Gastroesophageal sphincter (tissue), 4 donors: ENCODE results near the gene PRELID1. TPM values are rescaled to one million over a fixed set of nuclear protein-coding genes. Genes with fewer than 3 reads are reported as not detected.
"Not testable (repeated sequence)": the region's sequence is repeated elsewhere in the genome, so short reads cannot be mapped to it uniquely, and the experiment has no call there.

Experiments
- ATAC-seq: fragments of 150-250 bp; one replicate; pipeline ENCODE4 v1.9.1; 2016; ENCODE audit warnings: mild to moderate bottlenecking, moderate library complexity
- H3K27ac ChIP-seq, 4 donors: fragments of 200-600 bp; sonication (generic) in 3 of 4; 1 replicate in 3 of 4; 2 replicates in 1 of 4; pipeline ENCODE4 v1.5.1; 2016 to 2019
- H3K27me3 ChIP-seq: fragments of 200-600 bp; sonication (generic); one replicate; pipeline ENCODE4 v1.5.1; 2019
- H3K36me3 ChIP-seq, 2 donors: fragments of 200-600 bp; sonication (generic); one replicate each; pipeline ENCODE4 v1.5.1; 2019; ENCODE audit warnings: control low read depth in 1 of 2
- H3K4me1 ChIP-seq, 3 donors: fragments of 200-600 bp; sonication (generic); 1 replicate in 2 of 3; 2 replicates in 1 of 3; pipeline ENCODE4 v1.5.1; 2016 to 2019; ENCODE audit warnings: control low read depth in 2 of 3
- H3K4me3 ChIP-seq, 2 donors: fragments of 200-600 bp; sonication (generic); one replicate each; pipeline ENCODE4 v1.5.1; 2019; ENCODE audit warnings: mild to moderate bottlenecking in 1 of 2, moderate library complexity in 1 of 2
- H3K9me3 ChIP-seq, 3 donors: fragments of 200-600 bp; sonication (generic); one replicate each; pipeline ENCODE4 v1.5.1; 2017 to 2019; ENCODE audit warnings: control low read depth in 2 of 3
- CTCF ChIP-seq, 4 experiments: fragments of 200-600 bp in 2 of 4; fragments of 450-650 bp in 2 of 4; sonication (generic) in 1 of 4; IDR thresholded peaks; one replicate each; pipeline ENCODE4 v1.5.1; 2017 to 2019; ENCODE audit warnings: antibody characterized with exemption in 4 of 4, mild to moderate bottlenecking in 2 of 4, moderate library complexity in 2 of 4
- EP300 ChIP-seq: sonication (generic); formaldehyde crosslinking; IDR thresholded peaks from one replicate; pipeline ENCODE4 v1.6.1; 2017; ENCODE audit warnings: antibody characterized with exemption, mild to moderate bottlenecking
- POLR2A ChIP-seq, 2 donors: fragments of 450-650 bp; IDR thresholded peaks; one replicate each; pipeline ENCODE4 v1.6.1; 2017; ENCODE audit warnings: antibody characterized with exemption in 2 of 2, mild to moderate bottlenecking in 2 of 2, moderate library complexity in 1 of 2
- POLR2AphosphoS5 ChIP-seq: sonication (generic); formaldehyde crosslinking; IDR thresholded peaks from one replicate; pipeline ENCODE4 v1.6.1; 2017; ENCODE audit warnings: antibody characterized with exemption
- WGBS, 2 donors: methylation state at CpG; one replicate each; pipeline ENCODE4 v1.1.5; 2018; ENCODE audit warnings: low coverage in 1 of 2; 5-methylcytosine and 5-hydroxymethylcytosine counted together
- total RNA-seq, 4 donors: library from RNA; depleted of rRNA; stranded (reverse); fragments of >200 nt; gene quantifications; one replicate each; pipeline ENCODE4 v1.1.0, GENCODE V29; 2016

Gene PRELID1
- 10 to 100 TPM; 60.4 to 97.5 (median 73.5) TPM for total RNA-seq

- H3K27ac ChIP-seq = peak within 1 kb of the TSS; percentile 72 to 91 (median 87)
- ATAC-seq = peak; percentile 90
- H3K4me3 ChIP-seq = peak within 1 kb of the TSS; percentile 80 to 95
- TF ChIP-seq CTCF (IDR thresholded peaks at IDR 0.05) (peak in 2 of 4 experiments; percentile 18 to 58), EP300 (no peak), POLR2A (IDR thresholded peaks at IDR 0.05) (peak; percentile 69 to 74), POLR2AphosphoS5 (peak; percentile 73)
- H3K27me3 ChIP-seq = no peaks in the 10 kb centered on the region
- H3K36me3 ChIP-seq = peaks cover 0 to 41% of the 10 kb centered on the region in 2 donors
- 0% methylated on average over 6 of the region's 100 CpGs; no CpG with 5 or more reads in 1 of the 2 donors for WGBS, 2 donors
- H3K9me3 ChIP-seq = no peaks in the 10 kb centered on the region
- peaks cover 0 to 61% (median 38%) of the 10 kb centered on the region in 3 donors for H3K4me1 ChIP-seq
Observed at GRCh38 chr5:177303121-177303924, at the start of gene PRELID1, which contains the start of gene RAB24. Gene PRELID1 (plus strand): TSS chr5:177303799. CDS start chr5:177303986, 187 bp downstream. Gene RAB24 (minus strand): TSS chr5:177303719. CDS start chr5:177303288, 431 bp downstream.

- H3K4me3 ChIP-seq = no peak overlapping the region
- TF ChIP-seq POLR2A (IDR thresholded peaks at IDR 0.05) (no peak), POLR2AphosphoS5 (no peak), CTCF (IDR thresholded peaks at IDR 0.05) (no peak), EP300 (no peak)
- H3K27me3 ChIP-seq = no peaks in the 10 kb centered on the region
- ATAC-seq = no peak
- H3K9me3 ChIP-seq = no peaks in the 10 kb centered on the region
- no peak overlapping the region for H3K27ac ChIP-seq
- H3K4me1 ChIP-seq = no peaks in the 10 kb centered on the region
- 40 to 50% methylated on average over 1 to 5 of the region's 5 CpGs for WGBS, 2 donors
- peaks cover 0 to 98% of the 10 kb centered on the region in 2 donors for H3K36me3 ChIP-seq
Observed at GRCh38 chr5:177256296-177256695, 47.3 kb upstream of the PRELID1 start.

- not testable (repeated sequence) for H3K27ac ChIP-seq, H3K27me3 ChIP-seq, H3K4me3 ChIP-seq, H3K9me3 ChIP-seq, ATAC-seq, H3K4me1 ChIP-seq
- WGBS, 2 donors = 91% methylated on average over 4 of the region's 7 CpGs; no CpG with 5 or more reads in 1 of the 2 donors
- H3K36me3 ChIP-seq = peaks cover 0 to 98% of the 10 kb centered on the region in 2 donors
Observed at GRCh38 chr5:177258711-177259110, 44.9 kb upstream of the PRELID1 start.

GRCh38 chr5:177260961-177261360, 42.6 kb upstream of the PRELID1 start:
- TF ChIP-seq EP300 (no peak), POLR2A (IDR thresholded peaks at IDR 0.05) (no peak), POLR2AphosphoS5 (no peak), CTCF (IDR thresholded peaks at IDR 0.05) (no peak)
- Histone ChIP-seq H3K4me1 (no peaks in the 10 kb centered on the region), H3K27me3 (no peaks in the 10 kb centered on the region), H3K27ac (no peak overlapping the region), H3K9me3 (no peaks in the 10 kb centered on the region), H3K36me3 (peaks cover 0 to 83% of the 10 kb centered on the region in 2 donors), H3K4me3 (no peak overlapping the region)
- WGBS, 2 donors = 82 to 89% methylated on average over 7 of the region's 7 CpGs
- ATAC-seq = no peak

GRCh38 chr5:177261510-177261909, 42.1 kb upstream of the PRELID1 start:
- 100% methylated on average over 1 of the region's 1 CpG for WGBS, 2 donors
- no peak overlapping the region for H3K27ac ChIP-seq
- no peaks in the 10 kb centered on the region for H3K4me1 ChIP-seq
- no peaks in the 10 kb centered on the region for H3K9me3 ChIP-seq
- no peaks in the 10 kb centered on the region for H3K27me3 ChIP-seq
- peaks cover 0 to 85% of the 10 kb centered on the region in 2 donors for H3K36me3 ChIP-seq
- no peak for TF ChIP-seq POLR2AphosphoS5
- H3K4me3 ChIP-seq = no peak overlapping the region
- ATAC-seq = no peak

GRCh38 chr5:177264178-177264577, 39.4 kb upstream of the PRELID1 start:
- H3K36me3 ChIP-seq = peaks cover 0 to 83% of the 10 kb centered on the region in 2 donors
- H3K27me3 ChIP-seq = no peaks in the 10 kb centered on the region
- no peaks in the 10 kb centered on the region for H3K4me1 ChIP-seq
- no peak overlapping the region for H3K27ac ChIP-seq
- 63 to 100% methylated on average over 1 of the region's 1 CpG for WGBS, 2 donors
- ATAC-seq = no peak
- H3K4me3 ChIP-seq = no peak overlapping the region
- TF ChIP-seq POLR2AphosphoS5 (no peak), EP300 (no peak), POLR2A (IDR thresholded peaks at IDR 0.05) (no peak), CTCF (IDR thresholded peaks at IDR 0.05) (no peak)
- H3K9me3 ChIP-seq = no peaks in the 10 kb centered on the region
